Measurements from ENCODE around the gene DNAH11. TPM values are rescaled to one million over a fixed set of nuclear protein-coding genes. Genes with fewer than 3 reads are reported as not detected.

DNAH11 gene
- total and polyA plus RNA-seq, 2 of the 13 experiments (the other 11 are each of a cell fraction or from before 2014, with no cell fraction given): not detected

GRCh38 chr7:21926448-21926847 is 383.6 kb downstream of the DNAH11 start:
- Histone ChIP-seq H3K79me2 (ENCODE audit: insufficient read depth, low read length) (no peaks in the 10 kb centered on the region), H3K36me3 (replicated peaks in 1 of 2; ENCODE audit: control insufficient read depth in 1 of 2, insufficient read depth in 2 of 2, low read length in 2 of 2) (no peaks in the 10 kb centered on the region), H3K27ac (ENCODE audit: extremely low read length, insufficient read depth, low read length) (no peak overlapping the region), H4K20me1 (ENCODE audit: insufficient read depth, low read length) (no peaks in the 10 kb centered on the region), H3K4me1 (ENCODE audit: insufficient read depth, low read length) (no peaks in the 10 kb centered on the region), H2AFZ (ENCODE audit: low read length) (no peak overlapping the region), H3K9ac (ENCODE audit: insufficient read depth, low read depth, low read length) (no peak overlapping the region), H3K4me3 (replicated peaks in 1 of 3; ENCODE audit: insufficient read depth in 1 of 3, low read depth in 2 of 3, low read length in 3 of 3) (no peak overlapping the region), H3K9me3 (ENCODE audit: low read length) (no peaks in the 10 kb centered on the region), H3K4me2 (ENCODE audit: low read depth, low read length) (no peak overlapping the region), H3K27me3 (ENCODE audit: control insufficient read depth in 1 of 2, insufficient read depth in 2 of 2, low read length in 2 of 2) (no peaks in the 10 kb centered on the region; a peak in 1 of 5 replicates)
- ChIA-PET POLR2A (no interaction called here), CTCF (ENCODE audit: low intra/inter-chr PET ratio, low total read pairs) (no interaction called here)
- FAIRE-seq: no peak
- in situ Hi-C loops (cut with HindIII; ENCODE audit: extremely low pct_ligation_motif_present, low pct_unique_long_range_greater_than_20kb): no loop called here
- no peak for ATAC-seq
- WGBS (ENCODE audit: low lambda C conversion rate): 14% methylated on average over 1 of the region's 1 CpG
- TF ChIP-seq SNAPC2 (CRISPR knock-in tag; IDR thresholded peaks at IDR 0.05) (no peak), ZNF143 (CRISPR knock-in tag; IDR thresholded peaks at IDR 0.05) (no peak), KDM6A (CRISPR knock-in tag; IDR thresholded peaks at IDR 0.05; ENCODE audit: low read depth) (no peak), POLR2AphosphoS2 (IDR thresholded peaks at IDR 0.05; ENCODE audit: low read depth, low read length) (no peak), NFYB (CRISPR knock-in tag; IDR thresholded peaks at IDR 0.05) (no peak), ZNF678 (CRISPR knock-in tag; IDR thresholded peaks at IDR 0.05) (no peak), ZNF549 (CRISPR knock-in tag; IDR thresholded peaks at IDR 0.05) (no peak), REL (CRISPR knock-in tag; conservative IDR thresholded peaks at IDR 0.05) (no peak), NR2F1 (CRISPR knock-in tag; IDR thresholded peaks at IDR 0.05) (no peak), HNRNPUL1 (IDR thresholded peaks at IDR 0.05; ENCODE audit: low read depth, low read length) (no peak), TEF (CRISPR knock-in tag; IDR thresholded peaks at IDR 0.05) (no peak), ZNF253 (CRISPR knock-in tag; IDR thresholded peaks at IDR 0.05; ENCODE audit: borderline replicate concordance) (no peak), ZNF296 (CRISPR knock-in tag; conservative IDR thresholded peaks at IDR 0.05) (no peak), SKI (IDR thresholded peaks at IDR 0.05; ENCODE audit: partially characterized antibody) (no peak), ZNF124 (CRISPR knock-in tag; IDR thresholded peaks at IDR 0.05) (no peak), ZBTB1 (CRISPR knock-in tag; IDR thresholded peaks at IDR 0.05; ENCODE audit: borderline replicate concordance) (no peak), ZNF343 (CRISPR knock-in tag; IDR thresholded peaks at IDR 0.05) (no peak), TFDP1 (CRISPR knock-in tag; IDR thresholded peaks at IDR 0.05; ENCODE audit: borderline replicate concordance) (no peak), HMGXB4 (CRISPR knock-in tag; IDR thresholded peaks at IDR 0.05; ENCODE audit: borderline replicate concordance in 1 of 2, low read depth in 1 of 2) (no peak)
- intact Hi-C loops (cut with micrococcal nuclease; ENCODE audit: unreplicated experiment): no loop called here
- no TSS peak for BruUV-seq (replicated peaks)
- no peak for DNase-seq (ENCODE audit: low spot score)

All from HepG2 (cell line).